Gastroesophageal sphincter (tissue), 4 donors: ENCODE results near the gene ARL8B. TPM values are rescaled to one million over a fixed set of nuclear protein-coding genes. Genes with fewer than 3 reads are reported as not detected.
"Not testable (repeated sequence)": the region's sequence is repeated elsewhere in the genome, so short reads cannot be mapped to it uniquely, and the experiment has no call there.

ENCODE experiments used
- ATAC-seq: fragments of 150-250 bp; one replicate; pipeline ENCODE4 v1.9.1; 2016; ENCODE audit warnings: mild to moderate bottlenecking, moderate library complexity
- H3K27ac ChIP-seq, 4 donors: fragments of 200-600 bp; sonication (generic) in 3 of 4; 1 replicate in 3 of 4; 2 replicates in 1 of 4; pipeline ENCODE4 v1.5.1; 2016 to 2019
- H3K27me3 ChIP-seq: fragments of 200-600 bp; sonication (generic); one replicate; pipeline ENCODE4 v1.5.1; 2019
- H3K36me3 ChIP-seq, 2 donors: fragments of 200-600 bp; sonication (generic); one replicate each; pipeline ENCODE4 v1.5.1; 2019; ENCODE audit warnings: control low read depth in 1 of 2
- H3K4me1 ChIP-seq, 3 donors: fragments of 200-600 bp; sonication (generic); 1 replicate in 2 of 3; 2 replicates in 1 of 3; pipeline ENCODE4 v1.5.1; 2016 to 2019; ENCODE audit warnings: control low read depth in 2 of 3
- H3K4me3 ChIP-seq, 2 donors: fragments of 200-600 bp; sonication (generic); one replicate each; pipeline ENCODE4 v1.5.1; 2019; ENCODE audit warnings: mild to moderate bottlenecking in 1 of 2, moderate library complexity in 1 of 2
- H3K9me3 ChIP-seq, 3 donors: fragments of 200-600 bp; sonication (generic); one replicate each; pipeline ENCODE4 v1.5.1; 2017 to 2019; ENCODE audit warnings: control low read depth in 2 of 3
- EP300 ChIP-seq: sonication (generic); formaldehyde crosslinking; IDR thresholded peaks from one replicate; pipeline ENCODE4 v1.6.1; 2017; ENCODE audit warnings: antibody characterized with exemption, mild to moderate bottlenecking
- POLR2A ChIP-seq, 2 donors: fragments of 450-650 bp; IDR thresholded peaks; one replicate each; pipeline ENCODE4 v1.6.1; 2017; ENCODE audit warnings: antibody characterized with exemption in 2 of 2, mild to moderate bottlenecking in 2 of 2, moderate library complexity in 1 of 2
- POLR2AphosphoS5 ChIP-seq: sonication (generic); formaldehyde crosslinking; IDR thresholded peaks from one replicate; pipeline ENCODE4 v1.6.1; 2017; ENCODE audit warnings: antibody characterized with exemption
- WGBS, 2 donors: methylation state at CpG; one replicate each; pipeline ENCODE4 v1.1.5; 2018; ENCODE audit warnings: low coverage in 1 of 2; 5-methylcytosine and 5-hydroxymethylcytosine counted together
- total RNA-seq, 4 donors: library from RNA; depleted of rRNA; stranded (reverse); fragments of >200 nt; gene quantifications; one replicate each; pipeline ENCODE4 v1.1.0, GENCODE V29; 2016
- TF ChIP-seq, protein P1 (sequence below), 4 experiments: fragments of 200-600 bp in 2 of 4; fragments of 450-650 bp in 2 of 4; sonication (generic) in 1 of 4; IDR thresholded peaks; one replicate each; pipeline ENCODE4 v1.5.1; 2017 to 2019; ENCODE audit warnings: antibody characterized with exemption in 4 of 4, mild to moderate bottlenecking in 2 of 4, moderate library complexity in 2 of 4

Gene ARL8B
- total RNA-seq = 10 to 100 TPM; 41.5 to 59.9 (median 50.9) TPM

DNA sequence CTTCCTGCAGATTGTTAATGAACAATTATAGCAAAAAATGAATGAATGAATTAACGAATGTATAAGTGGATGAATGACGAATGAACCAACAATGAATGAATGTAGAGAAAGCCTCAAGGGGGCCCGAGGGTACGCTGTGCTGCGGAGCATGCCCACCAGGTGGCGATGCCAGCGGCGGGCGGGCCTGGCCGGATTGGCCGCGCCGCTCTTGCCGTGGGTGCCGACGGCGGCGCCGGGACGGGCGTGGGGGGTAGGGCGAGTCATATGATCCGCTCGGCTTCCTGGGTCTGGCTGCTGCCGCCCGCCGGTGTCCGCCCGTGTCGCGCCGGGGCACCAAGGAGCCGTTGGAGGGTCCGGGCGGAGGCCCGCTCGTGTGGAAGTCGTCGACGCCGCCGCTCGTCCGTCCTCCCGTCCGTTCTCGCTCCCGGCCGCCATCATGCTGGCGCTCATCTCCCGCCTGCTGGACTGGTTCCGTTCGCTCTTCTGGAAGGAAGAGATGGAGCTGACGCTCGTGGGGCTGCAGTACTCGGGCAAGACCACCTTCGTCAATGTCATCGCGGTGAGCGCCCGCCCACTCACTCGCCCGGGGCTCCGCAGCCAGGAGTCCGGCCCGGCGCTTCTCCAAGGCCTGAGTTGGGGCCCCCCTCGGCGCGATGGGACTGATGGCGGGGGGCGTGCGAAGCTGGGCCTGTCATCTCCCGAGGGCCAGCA lies at the start of gene ARL8B:
Gene ARL8B, plus strand, starts transcription at position 263 of the 711 bp plus-strand sequence. Its CDS starts 174 bp downstream, at position 437.
- peaks cover 0 to 3% of the 10 kb centered on the region in 2 donors for H3K36me3 ChIP-seq
- no peaks in the 10 kb centered on the region for H3K9me3 ChIP-seq
- H3K4me3 ChIP-seq = peak within 1 kb of the TSS; percentile 71 to 72
- peak; percentile 98 for ATAC-seq
- 0% methylated on average over 4 to 12 of the region's 74 CpGs for WGBS, 2 donors
- peak within 1 kb of the TSS; percentile 86 to 95 (median 90) for H3K27ac ChIP-seq
- TF ChIP-seq, protein P1, sequence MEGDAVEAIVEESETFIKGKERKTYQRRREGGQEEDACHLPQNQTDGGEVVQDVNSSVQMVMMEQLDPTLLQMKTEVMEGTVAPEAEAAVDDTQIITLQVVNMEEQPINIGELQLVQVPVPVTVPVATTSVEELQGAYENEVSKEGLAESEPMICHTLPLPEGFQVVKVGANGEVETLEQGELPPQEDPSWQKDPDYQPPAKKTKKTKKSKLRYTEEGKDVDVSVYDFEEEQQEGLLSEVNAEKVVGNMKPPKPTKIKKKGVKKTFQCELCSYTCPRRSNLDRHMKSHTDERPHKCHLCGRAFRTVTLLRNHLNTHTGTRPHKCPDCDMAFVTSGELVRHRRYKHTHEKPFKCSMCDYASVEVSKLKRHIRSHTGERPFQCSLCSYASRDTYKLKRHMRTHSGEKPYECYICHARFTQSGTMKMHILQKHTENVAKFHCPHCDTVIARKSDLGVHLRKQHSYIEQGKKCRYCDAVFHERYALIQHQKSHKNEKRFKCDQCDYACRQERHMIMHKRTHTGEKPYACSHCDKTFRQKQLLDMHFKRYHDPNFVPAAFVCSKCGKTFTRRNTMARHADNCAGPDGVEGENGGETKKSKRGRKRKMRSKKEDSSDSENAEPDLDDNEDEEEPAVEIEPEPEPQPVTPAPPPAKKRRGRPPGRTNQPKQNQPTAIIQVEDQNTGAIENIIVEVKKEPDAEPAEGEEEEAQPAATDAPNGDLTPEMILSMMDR (IDR thresholded peaks at IDR 0.05) = peak; percentile 94 to 99 (median 96)
- no peak for TF ChIP-seq EP300
- TF ChIP-seq POLR2AphosphoS5 = peak; percentile 76
- TF ChIP-seq POLR2A (IDR thresholded peaks at IDR 0.05) = peak; percentile 78
- no peaks in the 10 kb centered on the region for H3K27me3 ChIP-seq
- peaks cover 0 to 45% (median 21%) of the 10 kb centered on the region in 3 donors for H3K4me1 ChIP-seq

DNA sequence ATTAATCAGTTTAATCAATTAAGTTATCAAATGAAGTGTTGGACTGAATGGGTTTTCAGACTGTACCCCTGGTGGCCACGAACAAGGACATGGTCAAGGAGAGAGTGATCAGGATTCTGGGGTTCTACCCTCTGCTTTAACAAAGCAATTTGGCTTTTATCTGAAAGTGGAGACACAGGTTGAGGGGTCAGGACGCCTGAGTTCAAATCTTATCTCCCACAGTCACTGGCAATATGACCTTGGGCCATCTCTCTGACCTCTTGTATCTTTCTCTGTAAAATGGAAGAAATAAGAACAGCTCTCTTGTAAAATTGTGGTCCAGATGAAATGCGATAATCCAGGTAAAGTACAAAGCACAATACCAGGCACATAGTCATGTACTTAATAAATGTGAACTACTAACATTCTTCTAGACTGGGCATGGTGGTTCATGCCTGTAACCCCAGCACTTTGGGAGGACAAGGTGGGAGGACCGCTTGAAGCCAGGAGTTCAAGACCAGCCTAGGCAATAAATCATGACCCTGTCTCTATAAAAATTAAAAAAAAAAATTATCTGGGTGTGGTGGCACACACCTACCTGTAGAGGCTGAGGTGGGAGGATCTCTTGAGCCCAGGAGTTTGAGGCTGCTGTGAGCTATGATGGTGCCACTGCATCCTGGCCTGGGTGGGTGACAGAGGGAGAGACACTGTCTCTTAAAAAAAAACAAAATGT lies 48.6 kb upstream of the ARL8B start:
- peaks cover 0 to 11% (median 0%) of the 10 kb centered on the region in 3 donors for H3K4me1 ChIP-seq
- 59 to 69% methylated on average over 3 to 4 of the region's 4 CpGs for WGBS, 2 donors
- TF ChIP-seq EP300 = no peak
- no peak overlapping the region for H3K4me3 ChIP-seq
- no peaks in the 10 kb centered on the region for H3K36me3 ChIP-seq
- no peaks in the 10 kb centered on the region for H3K27me3 ChIP-seq
- no peak overlapping the region for H3K27ac ChIP-seq
- no peak for ATAC-seq
- H3K9me3 ChIP-seq = no peaks in the 10 kb centered on the region

DNA sequence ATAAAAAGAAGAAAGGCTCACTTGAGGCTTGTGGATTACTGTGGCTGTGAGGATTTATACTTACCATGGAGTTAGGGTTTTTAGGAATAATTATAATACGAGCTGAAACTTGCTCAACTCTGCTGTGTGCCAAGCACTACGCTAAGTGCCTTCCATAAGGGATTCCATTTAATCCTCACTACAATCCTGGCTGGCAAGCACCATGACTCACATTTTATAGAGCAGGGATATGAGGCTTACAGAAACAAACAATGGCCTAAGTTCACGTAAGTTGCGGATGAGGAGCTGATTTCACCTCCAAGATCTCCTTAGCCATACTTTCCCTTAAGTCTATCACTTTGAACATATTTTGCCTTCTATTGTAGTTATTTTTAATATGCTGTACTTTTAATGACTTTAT lies 43.9 kb upstream of the ARL8B start:
- TF ChIP-seq POLR2AphosphoS5 (peak; percentile 87), EP300 (no peak)
- no peak for ATAC-seq
- H3K36me3 ChIP-seq = no peaks in the 10 kb centered on the region
- H3K27me3 ChIP-seq = no peaks in the 10 kb centered on the region
- no peaks in the 10 kb centered on the region for H3K9me3 ChIP-seq
- H3K4me3 ChIP-seq = no peak overlapping the region
- no peaks in the 10 kb centered on the region for H3K4me1 ChIP-seq
- no peak overlapping the region for H3K27ac ChIP-seq
- WGBS, 2 donors = 63 to 68% methylated on average over 4 of the region's 4 CpGs

DNA sequence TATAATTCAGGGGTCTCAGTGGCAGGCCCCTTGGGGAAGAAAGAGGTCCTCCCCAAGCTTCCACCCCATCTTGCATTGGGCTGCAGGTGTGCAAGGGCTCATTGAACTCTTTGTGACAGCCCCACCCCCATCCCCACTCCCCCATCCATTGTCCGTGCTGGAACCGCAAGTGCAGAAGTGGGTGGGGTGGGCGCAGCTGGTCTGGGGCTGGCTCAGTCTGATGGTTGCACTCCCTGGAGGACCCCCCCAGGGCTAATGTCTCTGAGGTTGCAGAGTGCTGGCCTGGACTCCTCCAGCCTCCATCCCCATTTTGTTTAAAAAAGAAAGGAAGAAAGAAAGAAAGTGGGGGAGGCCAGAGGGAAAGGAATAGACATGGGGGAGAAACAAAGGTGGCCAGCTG lies 42.3 kb upstream of the ARL8B start:
- Histone ChIP-seq H3K4me3 (no peak overlapping the region), H3K27ac (no peak overlapping the region), H3K4me1 (no peaks in the 10 kb centered on the region), H3K36me3 (no peaks in the 10 kb centered on the region), H3K9me3 (no peaks in the 10 kb centered on the region), H3K27me3 (no peaks in the 10 kb centered on the region)
- ATAC-seq = no peak
- no CpG with 5 or more reads among the region's 3 CpGs for WGBS, 2 donors
- no peak for TF ChIP-seq EP300
- TF ChIP-seq POLR2A (IDR thresholded peaks at IDR 0.05) = no peak
- no peak for TF ChIP-seq POLR2AphosphoS5
- TF ChIP-seq, protein P1 (IDR thresholded peaks at IDR 0.05) = no peak

DNA sequence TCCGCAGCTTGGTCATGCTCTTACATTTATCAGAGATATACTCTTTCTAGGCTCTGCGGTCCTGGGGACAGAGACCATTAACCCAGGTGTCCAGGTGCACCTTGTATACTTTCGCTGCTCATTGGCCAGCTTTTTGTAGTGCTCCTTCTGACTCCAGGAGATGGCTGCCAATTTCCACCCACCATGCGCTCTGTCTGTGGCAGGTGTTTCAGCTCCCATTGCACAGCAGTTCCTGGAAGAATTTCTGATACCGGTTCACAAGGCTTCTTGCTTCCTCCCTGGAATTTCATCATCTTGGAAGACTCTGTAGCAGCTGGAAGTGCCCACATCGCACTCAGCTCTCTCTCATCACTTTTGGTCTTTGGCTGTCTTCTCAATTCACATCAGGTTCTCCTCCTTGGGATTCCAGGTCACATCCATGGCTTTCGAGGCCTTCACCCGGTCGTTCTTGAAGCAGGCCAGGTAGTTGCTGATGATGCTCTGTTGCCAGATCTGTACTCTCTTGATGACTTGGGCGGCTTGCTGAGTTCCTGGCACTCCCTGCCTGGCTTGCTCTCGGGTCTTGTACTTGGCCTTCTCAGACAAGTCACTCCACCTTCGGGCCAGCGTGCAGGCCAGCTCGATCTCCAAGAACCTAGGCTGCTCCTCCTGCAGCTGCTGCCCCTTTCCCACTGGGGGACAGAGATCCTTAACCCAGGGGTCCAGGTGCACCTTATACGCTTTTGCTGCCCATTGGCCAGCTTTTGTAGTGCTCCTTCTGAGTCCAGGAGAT lies 41.1 kb upstream of the ARL8B start:
- TF ChIP-seq POLR2A (IDR thresholded peaks at IDR 0.05) = no peak
- TF ChIP-seq, protein P1 (IDR thresholded peaks at IDR 0.05) = no peak
- no peak for TF ChIP-seq EP300
- no peak for TF ChIP-seq POLR2AphosphoS5
- Histone ChIP-seq H3K9me3 (no peaks in the 10 kb centered on the region), H3K27ac (no peak overlapping the region), H3K27me3 (no peaks in the 10 kb centered on the region), H3K4me3 (no peak overlapping the region), H3K4me1 (no peaks in the 10 kb centered on the region), H3K36me3 (no peaks in the 10 kb centered on the region)
- 81 to 83% methylated on average over 5 to 6 of the region's 15 CpGs for WGBS, 2 donors
- ATAC-seq = no peak

DNA sequence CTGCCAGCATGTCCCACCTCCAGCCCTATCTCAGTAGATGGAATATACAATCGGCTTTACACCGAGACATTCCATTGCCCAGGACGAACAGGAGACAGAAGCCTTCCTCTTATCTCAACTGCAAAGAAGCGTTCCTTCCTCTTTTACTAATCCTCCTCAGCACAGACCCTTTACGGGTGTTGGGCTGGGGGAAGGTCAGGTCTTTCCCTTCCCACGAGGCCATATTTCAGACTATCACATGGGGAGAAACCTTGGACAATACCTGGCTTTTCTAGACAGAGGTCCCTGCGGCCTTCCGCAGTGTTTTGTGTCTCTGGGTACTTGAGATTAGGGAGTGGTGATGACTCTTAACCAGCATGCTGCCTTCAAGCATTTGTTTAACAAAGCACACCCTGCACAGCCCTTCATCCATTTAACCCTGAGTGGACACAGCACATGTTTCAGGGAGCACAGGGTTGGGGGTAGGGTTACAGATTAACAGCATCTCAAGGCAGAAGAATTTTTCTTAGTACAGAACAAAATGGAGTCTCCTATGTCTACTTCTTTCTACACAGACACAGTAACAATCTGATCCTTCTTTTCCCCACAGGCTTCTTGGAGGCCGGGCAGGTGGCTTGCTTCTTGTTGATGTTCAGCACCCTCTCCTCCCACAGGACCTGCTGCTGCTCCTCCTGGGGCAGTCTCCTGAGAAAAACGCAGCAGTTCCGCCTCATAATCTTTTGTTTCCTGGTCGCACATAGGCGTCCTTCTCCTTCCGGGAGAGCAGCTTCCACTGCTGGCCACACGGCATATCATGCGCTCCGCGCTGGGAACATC lies 39.9 kb upstream of the ARL8B start:
- not testable (repeated sequence) for H3K9me3 ChIP-seq, H3K4me1 ChIP-seq, ATAC-seq, H3K4me3 ChIP-seq, H3K36me3 ChIP-seq, H3K27me3 ChIP-seq, H3K27ac ChIP-seq
- 48 to 92% methylated on average over 8 to 14 of the region's 18 CpGs for WGBS, 2 donors
